Spleen (tissue), 7 donors: ENCODE results near the gene TBC1D8.

Source experiments
- CTCF ChIP-seq, 11 experiments: fragments of 200-600 bp in 7 of 11; fragments of 450-650 bp in 4 of 11; sonication (generic) in 4 of 11; IDR thresholded peaks in 8 of 11; conservative IDR thresholded peaks in 3 of 11; 1 replicate in 7 of 11; 2 replicates in 4 of 11; pipeline versions ENCODE4 v1.4.0 to v1.8.0; 2016 to 2021; ENCODE audit warnings: antibody characterized with exemption in 11 of 11, inconsistent platforms in 4 of 11, mild to moderate bottlenecking in 1 of 11
- POLR2A ChIP-seq, 3 donors: fragments of 450-650 bp; IDR thresholded peaks; one replicate each; pipeline ENCODE4 v1.5.1; 2017; ENCODE audit warnings: antibody characterized with exemption in 3 of 3, mild to moderate bottlenecking in 1 of 3
- POLR2AphosphoS5 ChIP-seq, 3 donors: sonication (generic); formaldehyde crosslinking; IDR thresholded peaks; one replicate each; pipeline ENCODE4 v1.5.1; 2017; ENCODE audit warnings: antibody characterized with exemption in 3 of 3
- donor health status: DM: no; HTN: no; CAD: no; lungs with moderate emphysema.
- donor health status: DM: no; HTN: no; CAD: no.
- donor health status: DM: no; HTN: no; CAD: no.

GRCh38 chr2:100990166-100990565, 161.0 kb downstream of the TBC1D8 start:
- TF ChIP-seq CTCF (IDR thresholded peaks at IDR 0.05 in 8 of 11, conservative IDR thresholded peaks at IDR 0.05 in 3 of 11) (no peak), POLR2AphosphoS5 (IDR thresholded peaks at IDR 0.05) (no peak), POLR2A (IDR thresholded peaks at IDR 0.05) (no peak)
